GF-D8 (cell line): ENCODE data around the gene UGT3A2.
A peak's percentile ranks its signal among the peaks of the same experiment; 100 is the strongest.

ENCODE experiments used
- DNase-seq: peaks from one replicate; lab custom pipeline; 2025; lab: John Stamatoyannopoulos, UW

UGT3A2 gene

GRCh38 chr5:36066540-36067210 lies at the start of gene UGT3A2:
Gene UGT3A2, minus strand, starts transcription at chr5:36066882. Its CDS starts 93 bp downstream, at chr5:36066789.
- DNase-seq: peak; percentile 60

- no peak for DNase-seq
Measured at GRCh38 chr5:36111238-36111637, 44.6 kb upstream of the UGT3A2 start.

GRCh38 chr5:36108758-36109460 lies 42.2 kb upstream of the UGT3A2 start:
- DNase-seq: no peak

DNA sequence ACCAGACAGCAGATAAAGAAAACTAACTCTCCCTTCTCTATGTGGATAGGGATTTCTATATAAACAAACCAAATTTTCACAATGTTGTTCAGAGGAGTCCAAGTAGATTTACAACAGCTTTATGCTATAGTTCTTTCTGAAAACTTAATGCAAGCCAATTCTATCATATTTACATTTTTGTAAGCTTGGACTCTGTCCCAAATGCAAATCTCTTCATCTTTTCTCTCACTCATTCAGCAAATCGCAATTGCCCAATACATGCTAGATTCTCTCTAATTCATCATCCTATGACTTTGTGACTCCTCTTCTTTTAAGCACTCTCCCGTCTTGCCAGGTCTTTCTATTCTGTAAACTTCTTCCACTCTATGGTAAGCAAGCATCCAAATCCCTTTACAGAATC lies 39.1 kb upstream of the UGT3A2 start:
- no peak for DNase-seq

- no peak for DNase-seq
Measured at GRCh38 chr5:36099748-36100147, 33.1 kb upstream of the UGT3A2 start.

DNA sequence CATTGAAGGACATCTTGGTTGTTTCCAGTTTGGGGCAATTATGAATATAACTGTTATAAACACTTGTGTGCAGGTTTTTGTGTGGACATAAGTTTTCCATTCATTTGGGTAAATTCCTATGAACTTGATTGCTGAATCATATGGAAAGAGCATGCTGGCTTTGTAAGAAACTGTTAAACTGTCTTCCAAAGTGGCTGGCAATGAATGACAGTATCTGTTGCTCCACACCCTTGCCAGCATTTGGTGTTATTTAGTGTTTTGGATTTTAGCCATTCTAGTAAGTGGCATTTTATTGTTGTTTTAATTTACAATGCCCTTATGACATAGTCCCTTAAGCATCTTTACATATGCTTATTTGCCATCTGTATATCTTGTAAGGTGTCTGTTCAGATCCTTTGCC lies 29.8 kb upstream of the UGT3A2 start:
- DNase-seq: no peak

DNA sequence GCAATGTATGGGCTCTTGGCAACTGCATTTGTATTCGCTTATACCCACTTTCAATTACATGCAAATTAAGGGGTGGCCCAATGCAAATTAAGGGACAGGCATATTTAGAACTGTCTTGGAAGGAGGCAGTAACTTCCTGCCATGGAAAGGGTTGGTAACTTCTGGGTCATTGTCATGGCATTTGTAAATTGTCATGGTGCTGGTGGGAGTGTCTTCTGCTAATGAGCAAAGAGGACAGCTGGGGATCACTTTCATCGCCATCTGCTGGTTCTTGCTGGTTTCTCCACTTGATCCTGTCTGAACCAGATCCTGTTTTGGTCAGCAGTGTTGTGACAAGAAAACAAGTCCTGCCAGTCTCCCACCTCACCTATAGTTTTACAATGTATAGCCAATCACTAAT lies 23.3 kb upstream of the UGT3A2 start:
- peak; percentile 0 for DNase-seq

GRCh38 chr5:36079200-36079781 lies 12.6 kb upstream of the UGT3A2 start:
- DNase-seq: peak; percentile 18

DNA sequence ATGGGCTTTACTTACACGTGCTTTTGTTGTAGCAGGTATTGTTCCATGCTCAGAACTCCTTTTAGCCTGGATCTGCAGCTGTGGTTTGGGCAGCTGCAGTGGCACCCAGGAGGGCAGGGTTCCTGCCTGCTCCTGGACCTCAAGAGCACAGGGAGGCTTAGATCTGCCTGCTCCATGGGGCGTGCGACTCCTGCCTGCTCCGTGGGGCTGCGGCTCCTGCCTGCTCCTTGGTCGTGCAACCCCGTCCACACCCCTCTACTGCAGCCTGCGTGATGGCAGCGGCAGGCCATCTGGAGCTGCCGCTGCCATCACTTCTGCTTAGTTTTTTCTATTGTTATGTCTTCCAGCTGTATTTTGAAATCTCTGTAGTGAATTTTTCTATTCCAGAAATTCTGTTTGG lies 11.7 kb upstream of the UGT3A2 start:
- DNase-seq: no peak

DNA sequence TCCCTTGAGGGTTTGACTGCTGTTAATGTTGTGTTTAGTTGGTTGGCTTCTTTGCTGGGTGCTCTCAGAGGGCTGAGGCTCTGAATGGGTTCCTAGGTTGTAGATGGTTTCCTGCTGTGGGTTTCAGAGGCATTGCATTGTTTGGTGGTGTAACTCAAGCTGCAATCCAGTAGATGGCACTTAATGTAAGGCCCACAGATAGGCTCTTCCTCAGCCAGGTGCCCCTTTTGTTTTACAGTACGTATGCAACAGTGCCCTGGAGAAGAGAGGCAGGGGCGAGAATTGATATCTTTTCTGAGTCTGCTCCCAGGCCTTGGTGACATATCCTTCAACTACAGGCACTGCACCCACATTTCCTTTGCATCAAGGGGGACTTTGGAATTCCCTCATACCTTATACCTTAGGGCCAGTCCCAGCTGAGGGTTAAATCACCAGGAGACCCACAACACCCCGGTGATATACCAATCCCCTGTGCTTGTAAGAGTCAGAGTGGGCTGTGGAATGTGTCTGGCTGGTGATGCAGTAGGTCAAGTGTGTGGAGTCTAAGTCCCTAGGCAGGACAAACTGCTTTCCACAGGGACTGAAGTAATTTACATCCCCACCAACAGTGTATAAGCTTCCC lies 7.0 kb upstream of the UGT3A2 start:
- DNase-seq: peak; percentile 50

DNA sequence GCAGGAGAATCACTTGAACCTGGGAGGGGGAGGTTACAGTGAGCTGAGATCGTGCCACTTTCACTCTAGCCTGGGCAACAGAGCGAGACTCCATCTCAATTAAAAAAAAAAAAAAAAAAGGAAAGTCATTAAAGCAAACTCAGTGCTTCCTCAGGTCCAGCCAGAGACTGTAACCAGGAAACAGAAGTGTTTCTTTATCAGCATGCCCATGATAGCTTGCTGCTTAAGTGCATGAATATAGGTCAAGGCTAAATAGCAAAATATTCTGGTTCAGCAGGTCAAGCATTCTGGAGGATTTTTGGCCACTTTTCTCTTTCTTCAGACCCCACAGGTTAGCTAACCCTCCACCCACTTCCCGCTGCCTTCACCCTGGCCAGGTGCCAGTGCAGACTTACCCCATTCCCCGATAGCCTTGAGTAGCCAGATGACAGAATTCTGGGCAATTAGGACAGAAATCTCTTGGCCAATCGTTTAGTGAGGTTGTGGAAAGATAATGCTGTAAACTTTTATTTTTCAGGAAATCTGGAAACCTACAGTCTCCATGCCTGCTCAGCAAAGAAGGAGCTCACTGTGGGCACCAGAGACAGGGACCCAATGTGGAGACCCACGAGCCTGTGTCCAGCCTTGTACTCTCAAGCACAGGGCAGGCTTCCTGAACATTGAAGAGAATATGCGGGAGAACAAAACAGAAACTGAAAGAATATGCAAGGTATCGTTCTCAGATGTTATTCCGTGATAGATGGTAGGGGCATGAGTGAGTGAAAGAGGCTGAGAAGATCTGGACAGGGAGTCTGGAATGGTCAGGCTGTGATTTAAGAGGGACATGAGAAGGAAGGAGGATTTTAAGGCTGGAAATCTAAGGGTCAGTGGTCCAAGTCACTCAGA lies 4.2 kb upstream of the UGT3A2 start:
- no peak for DNase-seq

DNA sequence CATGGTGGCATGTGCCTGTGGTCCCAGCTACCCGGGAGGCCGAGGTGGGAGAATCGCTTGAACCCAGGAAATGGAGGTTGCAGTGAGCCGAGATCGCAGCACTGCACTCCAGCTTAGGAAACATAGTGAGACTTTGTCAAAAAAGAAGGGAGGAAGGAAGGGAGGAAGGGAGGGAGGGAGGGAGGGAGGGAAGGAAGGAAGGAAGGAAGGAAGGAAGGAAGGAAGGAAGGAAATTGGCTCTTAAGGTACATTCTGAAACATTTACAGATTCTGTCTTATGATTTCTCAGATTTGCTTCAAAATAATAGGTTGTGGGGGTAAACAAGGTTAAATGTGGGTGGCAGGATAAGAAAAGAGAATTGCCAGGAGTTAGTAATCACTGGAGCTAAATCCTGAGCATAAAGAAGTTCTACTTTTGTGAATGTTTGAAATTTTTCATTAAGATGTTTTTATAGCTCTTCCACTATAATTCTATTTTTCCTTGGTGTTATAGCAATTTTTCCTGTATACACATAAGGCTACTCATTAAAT lies 2.1 kb upstream of the UGT3A2 start:
- DNase-seq: no peak

DNA sequence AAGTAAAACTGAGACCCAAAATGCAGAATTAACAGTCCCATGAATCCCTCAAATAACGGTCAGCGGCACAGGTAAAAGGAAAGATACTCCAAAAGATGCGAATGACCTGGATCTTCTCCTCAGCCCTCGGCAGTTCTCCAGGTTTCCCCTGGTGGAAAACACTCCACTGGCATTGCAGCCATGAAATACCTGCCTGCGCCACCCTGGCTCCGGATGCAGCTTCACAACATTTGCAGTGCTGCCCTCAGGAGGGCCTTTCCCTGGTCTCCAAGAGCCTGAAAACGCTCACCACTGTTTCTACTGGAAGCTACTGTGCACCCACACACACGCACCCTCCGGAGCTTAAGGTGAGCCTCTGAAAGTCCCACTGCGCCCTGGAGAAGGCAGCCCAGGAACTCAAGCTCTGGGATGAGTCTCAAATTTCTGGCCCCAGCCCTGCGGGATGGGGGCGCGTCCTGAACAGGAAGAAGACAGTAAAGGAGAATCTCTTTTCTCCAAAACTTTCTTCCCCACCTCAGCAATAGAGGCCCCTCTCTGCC lies 612 bp downstream of the UGT3A2 start:
- DNase-seq: no peak

DNA sequence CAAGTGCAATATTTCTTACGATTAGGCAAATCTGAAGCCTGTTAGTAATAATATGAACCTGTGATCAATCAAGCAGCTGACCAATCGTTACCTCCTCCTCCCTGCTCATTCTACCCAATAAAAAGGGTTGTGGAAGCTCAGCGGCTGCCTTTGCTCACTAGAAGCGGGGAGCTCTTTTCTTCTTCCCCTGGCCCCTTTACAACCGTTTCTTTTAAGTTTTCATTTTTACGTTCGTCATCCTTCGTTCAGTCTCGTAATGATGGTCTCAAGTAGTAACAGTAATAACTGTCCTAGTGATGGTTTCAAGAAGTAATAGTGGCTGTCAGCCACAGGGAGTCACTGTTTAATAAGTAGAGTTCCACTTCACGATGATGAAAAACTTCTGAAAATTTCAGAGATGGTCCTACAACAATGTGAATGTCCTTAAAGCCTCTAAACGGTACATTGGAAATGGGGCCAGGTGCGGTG lies 6.2 kb downstream of the UGT3A2 start:
- DNase-seq: no peak

DNA sequence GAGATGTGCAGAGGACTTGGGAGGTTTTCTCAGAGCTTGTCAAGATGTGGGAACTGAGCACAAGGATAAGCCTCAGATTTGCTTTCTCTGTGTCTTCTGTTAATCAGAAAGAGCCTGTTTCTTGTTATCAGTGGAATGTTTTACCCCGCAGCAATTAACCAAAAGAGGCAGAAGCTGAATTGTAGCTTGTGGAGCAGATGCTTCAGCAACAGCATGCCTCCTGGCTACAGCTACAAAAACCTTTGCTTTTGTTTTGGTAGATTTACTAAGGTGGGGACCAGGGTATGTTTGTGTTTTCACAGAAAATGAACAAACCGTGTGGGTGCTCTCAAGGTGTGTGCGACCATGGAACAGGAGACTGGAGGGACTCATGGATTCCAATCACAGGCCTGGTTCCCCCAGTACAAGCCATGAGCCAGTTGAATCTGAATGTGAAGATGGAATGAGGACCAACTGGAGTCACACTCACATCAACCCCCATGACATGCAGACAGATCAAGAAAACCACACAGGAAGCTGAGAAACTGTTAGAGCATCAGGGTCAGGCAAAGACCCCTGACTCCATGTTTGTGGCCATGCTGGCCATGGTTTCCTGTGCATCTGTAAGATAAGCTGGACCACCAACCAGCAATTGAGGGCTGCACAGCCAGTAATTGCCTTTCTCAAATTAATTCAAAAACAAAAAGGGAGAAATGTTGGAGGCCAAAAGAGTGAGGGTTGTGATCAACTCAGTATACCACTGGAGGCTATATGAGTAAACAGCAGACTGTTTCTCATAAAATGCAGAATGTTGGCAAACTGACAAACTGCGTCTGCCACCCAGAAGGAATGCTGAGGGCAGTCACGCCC lies 6.9 kb downstream of the UGT3A2 start:
- no peak for DNase-seq

DNA sequence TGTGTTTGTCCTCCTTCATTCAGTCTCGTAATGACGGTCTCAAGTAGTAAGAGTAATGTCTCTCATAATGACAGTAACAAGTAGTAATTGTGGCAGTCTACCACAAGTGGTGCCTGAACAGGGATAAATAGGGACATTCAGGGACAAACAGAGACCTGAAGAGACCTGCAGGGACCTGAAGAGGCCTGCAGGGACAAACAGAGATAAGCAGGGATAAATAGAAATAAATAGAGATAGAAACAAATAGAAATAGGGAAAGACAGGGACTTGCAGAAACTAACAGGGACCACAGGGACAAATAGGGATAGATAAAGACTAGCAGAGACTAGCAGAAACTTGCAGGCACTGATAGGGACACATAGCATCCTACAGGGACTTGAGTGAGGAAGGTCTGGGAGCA lies 7.9 kb downstream of the UGT3A2 start:
- DNase-seq: no peak

- no peak for DNase-seq
Measured at GRCh38 chr5:36057386-36057785, 9.3 kb downstream of the UGT3A2 start.

- peak; percentile 88 for DNase-seq
Measured at GRCh38 chr5:36056422-36056821, 10.3 kb downstream of the UGT3A2 start.

GRCh38 chr5:36055984-36056383 lies 10.7 kb downstream of the UGT3A2 start:
- no peak for DNase-seq

DNA sequence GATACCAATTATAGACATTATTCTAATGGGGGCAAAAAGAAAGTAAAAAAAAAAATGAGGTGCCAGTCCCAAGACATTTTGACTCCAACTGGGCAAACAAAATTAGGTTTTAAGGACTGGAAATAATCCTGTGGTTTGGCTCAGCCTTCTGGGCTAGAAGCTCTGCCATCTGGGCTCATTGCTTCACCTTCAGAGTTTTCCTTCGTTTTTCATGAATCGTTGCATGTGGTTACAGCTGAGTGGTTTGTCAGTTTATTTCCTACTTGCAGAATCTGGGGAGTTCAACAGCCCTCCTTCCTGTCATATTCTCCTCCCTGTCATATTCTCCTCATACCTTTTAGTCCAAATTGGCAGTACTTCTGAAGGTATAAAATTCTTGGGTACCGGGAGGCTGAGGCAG lies 12.0 kb downstream of the UGT3A2 start:
- DNase-seq: peak; percentile 98
